Glutamatergic neuron (in vitro differentiated cells): ENCODE measurements around the gene SMAD3. TPM values are rescaled to one million over a fixed set of nuclear protein-coding genes. Genes with fewer than 3 reads are reported as not detected.

Experiments used
- DNase-seq: peaks from one replicate; pipeline ENCODE4 v3.0.0; 2022
- H3K27ac Mint-ChIP-seq: one replicate; pipeline ENCODE4 v1.8.0; 2020; ENCODE audit warnings: mild to moderate bottlenecking, mixed read lengths, inconsistent platforms; ENCODE audit not compliant: unreplicated experiment
- H3K27me3 Mint-ChIP-seq: one replicate; pipeline ENCODE4 v1.8.0; 2020; ENCODE audit warnings: mild to moderate bottlenecking, moderate library complexity, mixed read lengths, inconsistent platforms; ENCODE audit not compliant: unreplicated experiment
- H3K36me3 Mint-ChIP-seq: one replicate; pipeline ENCODE4 v1.8.0; 2020; ENCODE audit warnings: mild to moderate bottlenecking, mixed read lengths, inconsistent platforms; ENCODE audit not compliant: unreplicated experiment
- H3K4me1 Mint-ChIP-seq: one replicate; pipeline ENCODE4 v1.8.0; 2020; ENCODE audit warnings: mild to moderate bottlenecking, low read depth, mixed read lengths, inconsistent platforms; ENCODE audit not compliant: unreplicated experiment
- H3K4me3 Mint-ChIP-seq: one replicate; pipeline ENCODE4 v1.8.0; 2020; ENCODE audit warnings: mild to moderate bottlenecking, mixed read lengths, inconsistent platforms; ENCODE audit not compliant: unreplicated experiment
- H3K9me3 Mint-ChIP-seq: one replicate; pipeline ENCODE4 v1.8.0; 2020; ENCODE audit warnings: mild to moderate bottlenecking, moderate library complexity, mixed read lengths, inconsistent platforms; ENCODE audit not compliant: unreplicated experiment
- total RNA-seq: library from RNA; stranded (reverse); fragmentation: NEBNext Ultra II Directional; extraction: Animal tissue kit (Norgen Biotek cat#: 25700); gene quantifications from one replicate; pipeline ENCODE4 v1.2.1, GENCODE V29; 2021; ENCODE audit not compliant: unreplicated experiment
- TF ChIP-seq, protein P1 (sequence below): fragments of 200-600 bp; sonication (generic); IDR thresholded peaks from one replicate; pipeline ENCODE4 v1.5.0; 2021; ENCODE audit not compliant: partially characterized antibody, unreplicated experiment

SMAD3 gene
- total RNA-seq, 1 donor from 2014 or later, result 5.0 TPM

DNA sequence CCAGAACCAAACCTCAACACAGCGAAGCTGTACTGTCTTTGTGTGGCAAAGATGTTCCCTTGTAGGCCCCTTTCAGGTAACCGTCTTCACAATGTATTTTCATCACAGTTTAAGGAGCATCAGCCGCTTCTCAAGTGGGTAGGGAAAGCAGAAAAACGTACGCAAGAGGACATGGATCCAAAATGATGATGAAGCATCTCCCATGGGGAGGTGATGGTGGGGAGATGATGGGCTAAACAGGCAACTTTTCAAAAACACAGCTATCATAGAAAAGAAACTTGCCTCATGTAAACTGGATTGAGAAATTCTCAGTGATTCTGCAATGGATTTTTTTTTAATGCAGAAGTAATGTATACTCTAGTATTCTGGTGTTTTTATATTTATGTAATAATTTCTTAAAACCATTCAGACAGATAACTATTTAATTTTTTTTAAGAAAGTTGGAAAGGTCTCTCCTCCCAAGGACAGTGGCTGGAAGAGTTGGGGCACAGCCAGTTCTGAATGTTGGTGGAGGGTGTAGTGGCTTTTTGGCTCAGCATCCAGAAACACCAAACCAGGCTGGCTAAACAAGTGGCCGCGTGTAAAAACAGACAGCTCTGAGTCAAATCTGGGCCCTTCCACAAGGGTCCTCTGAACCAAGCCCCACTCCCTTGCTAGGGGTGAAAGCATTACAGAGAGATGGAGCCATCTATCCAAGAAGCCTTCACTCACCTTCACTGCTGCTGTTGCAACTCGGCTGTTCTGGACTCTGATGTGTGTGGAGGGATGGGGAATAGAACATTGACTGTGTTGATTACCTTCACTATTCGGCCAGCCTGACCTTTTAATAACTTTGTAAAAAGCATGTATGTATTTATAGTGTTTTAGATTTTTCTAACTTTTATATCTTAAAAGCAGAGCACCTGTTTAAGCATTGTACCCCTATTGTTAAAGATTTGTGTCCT is 129.0 kb downstream of the SMAD3 start:
- DNase-seq, result no peak
- Mint-ChIP-seq H3K27ac (no peak overlapping the region), H3K4me1 (no peaks in the 10 kb centered on the region)

DNA sequence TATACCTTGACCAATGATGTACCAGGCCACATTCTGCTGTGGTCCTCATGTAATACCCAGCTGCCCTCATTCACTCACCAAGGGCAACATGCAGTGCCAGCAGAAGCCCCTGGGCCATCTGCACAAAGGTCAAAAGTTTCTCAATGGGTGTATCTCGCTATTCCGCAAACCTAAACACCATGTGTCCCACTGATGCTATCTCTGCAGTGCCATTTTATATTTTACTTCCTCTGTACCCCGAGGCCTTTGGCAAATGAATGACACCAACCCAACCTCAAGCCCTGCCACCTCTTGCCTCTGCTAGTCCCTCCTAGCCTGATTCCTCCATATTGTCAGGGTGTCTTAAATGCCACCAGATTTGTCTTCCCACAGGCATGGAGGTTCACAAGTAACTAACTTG is 129.9 kb downstream of the SMAD3 start:
- TF ChIP-seq, protein P1, sequence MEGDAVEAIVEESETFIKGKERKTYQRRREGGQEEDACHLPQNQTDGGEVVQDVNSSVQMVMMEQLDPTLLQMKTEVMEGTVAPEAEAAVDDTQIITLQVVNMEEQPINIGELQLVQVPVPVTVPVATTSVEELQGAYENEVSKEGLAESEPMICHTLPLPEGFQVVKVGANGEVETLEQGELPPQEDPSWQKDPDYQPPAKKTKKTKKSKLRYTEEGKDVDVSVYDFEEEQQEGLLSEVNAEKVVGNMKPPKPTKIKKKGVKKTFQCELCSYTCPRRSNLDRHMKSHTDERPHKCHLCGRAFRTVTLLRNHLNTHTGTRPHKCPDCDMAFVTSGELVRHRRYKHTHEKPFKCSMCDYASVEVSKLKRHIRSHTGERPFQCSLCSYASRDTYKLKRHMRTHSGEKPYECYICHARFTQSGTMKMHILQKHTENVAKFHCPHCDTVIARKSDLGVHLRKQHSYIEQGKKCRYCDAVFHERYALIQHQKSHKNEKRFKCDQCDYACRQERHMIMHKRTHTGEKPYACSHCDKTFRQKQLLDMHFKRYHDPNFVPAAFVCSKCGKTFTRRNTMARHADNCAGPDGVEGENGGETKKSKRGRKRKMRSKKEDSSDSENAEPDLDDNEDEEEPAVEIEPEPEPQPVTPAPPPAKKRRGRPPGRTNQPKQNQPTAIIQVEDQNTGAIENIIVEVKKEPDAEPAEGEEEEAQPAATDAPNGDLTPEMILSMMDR, result no peak
- no peaks in the 10 kb centered on the region for H3K4me1 Mint-ChIP-seq
- H3K4me3 Mint-ChIP-seq, result no peak overlapping the region
- H3K27me3 Mint-ChIP-seq, result peaks cover 2% of the 10 kb centered on the region
- DNase-seq, result no peak
- H3K36me3 Mint-ChIP-seq, result peaks cover 13% of the 10 kb centered on the region
- peaks cover 6% of the 10 kb centered on the region for H3K9me3 Mint-ChIP-seq
- no peak overlapping the region for H3K27ac Mint-ChIP-seq

More for the DNA sequence above, 129.0 kb downstream of the SMAD3 start:
- peaks cover 13% of the 10 kb centered on the region for H3K36me3 Mint-ChIP-seq
- no peak overlapping the region for H3K4me3 Mint-ChIP-seq
- peaks cover 2% of the 10 kb centered on the region for H3K27me3 Mint-ChIP-seq
- H3K9me3 Mint-ChIP-seq, result peaks cover 6% of the 10 kb centered on the region
- TF ChIP-seq, protein P1, result no peak

DNA sequence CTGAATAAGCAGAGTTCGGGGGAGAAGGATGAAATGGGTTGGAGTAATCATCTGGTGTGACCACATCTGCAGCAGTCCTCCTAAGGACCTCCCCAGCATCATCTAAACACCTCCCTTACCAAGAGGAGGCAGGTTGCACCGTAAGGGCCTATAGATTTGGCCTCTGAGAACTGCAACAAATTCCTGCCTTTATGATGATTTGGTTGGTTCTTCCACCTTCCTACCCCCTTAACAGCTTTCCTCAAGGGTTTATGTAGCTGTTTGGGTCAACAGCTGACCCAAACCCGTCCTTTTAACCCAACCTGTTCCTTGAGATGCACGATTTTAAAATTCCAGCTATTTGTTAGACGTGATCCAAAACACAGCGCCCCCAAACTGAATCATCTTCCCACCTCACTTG is 130.8 kb downstream of the SMAD3 start:
- Mint-ChIP-seq H3K4me3 (no peak overlapping the region), H3K27ac (no peak overlapping the region), H3K27me3 (peaks cover 2% of the 10 kb centered on the region), H3K4me1 (peaks cover 3% of the 10 kb centered on the region), H3K9me3 (peaks cover 6% of the 10 kb centered on the region), H3K36me3 (peaks cover 13% of the 10 kb centered on the region)
- TF ChIP-seq, protein P1, result no peak
- DNase-seq, result no peak

DNA sequence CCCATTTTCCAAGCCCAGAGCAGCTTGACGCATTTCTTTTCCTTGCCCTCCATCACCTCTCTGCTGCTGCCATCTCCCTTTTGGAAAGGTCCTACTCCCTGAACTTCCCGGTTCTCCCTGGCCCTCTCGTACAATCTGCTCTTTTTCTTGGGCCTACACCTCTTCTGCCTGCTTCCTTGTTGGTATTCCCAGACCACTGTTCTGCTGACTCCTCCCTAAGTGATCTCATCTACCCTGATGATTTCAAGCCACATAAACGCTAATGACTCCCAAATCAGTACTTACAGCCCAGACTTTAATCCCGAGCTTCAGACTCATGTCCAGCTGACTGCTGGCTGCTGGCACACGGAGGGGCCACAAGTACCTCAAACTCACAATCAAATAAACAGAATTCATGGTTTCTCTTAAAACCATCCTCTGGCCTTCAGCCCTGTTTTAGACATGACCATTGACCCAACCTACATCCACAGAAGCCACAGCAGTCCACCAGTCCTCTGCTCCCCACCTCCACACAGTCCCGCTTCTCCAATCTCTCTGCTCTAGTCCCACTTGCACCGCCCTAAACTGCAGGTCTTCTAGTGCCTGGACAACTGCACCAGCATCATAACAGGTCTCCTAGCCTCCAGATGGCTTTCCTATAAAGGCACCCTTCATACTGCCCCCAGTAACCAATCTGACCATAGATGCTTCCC is 131.4 kb downstream of the SMAD3 start:
- H3K4me1 Mint-ChIP-seq, result peaks cover 5% of the 10 kb centered on the region
- no peak overlapping the region for H3K27ac Mint-ChIP-seq
- peaks cover 13% of the 10 kb centered on the region for H3K36me3 Mint-ChIP-seq
- peaks cover 2% of the 10 kb centered on the region for H3K27me3 Mint-ChIP-seq
- H3K9me3 Mint-ChIP-seq, result peaks cover 6% of the 10 kb centered on the region
- TF ChIP-seq, protein P1, result no peak
- H3K4me3 Mint-ChIP-seq, result no peak overlapping the region
- no peak for DNase-seq

DNA sequence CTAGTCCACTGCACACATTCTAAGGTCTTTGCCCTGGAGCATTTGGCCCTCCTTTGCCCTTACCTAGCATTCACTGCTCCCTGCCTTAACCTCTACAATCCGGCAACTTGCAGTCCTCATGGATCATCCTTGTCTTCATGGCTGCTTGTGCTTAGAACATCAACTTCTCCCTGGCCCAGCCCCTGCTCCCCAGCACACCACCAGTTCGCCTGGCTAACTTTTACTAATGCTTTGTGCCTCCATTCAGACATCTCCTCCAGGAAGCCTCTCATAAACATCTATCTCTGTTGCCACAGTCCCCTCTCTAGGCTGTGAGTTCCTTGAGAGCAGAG is 131.9 kb downstream of the SMAD3 start:
- Mint-ChIP-seq H3K36me3 (peaks cover 13% of the 10 kb centered on the region), H3K9me3 (peaks cover 6% of the 10 kb centered on the region), H3K4me1 (peaks cover 5% of the 10 kb centered on the region), H3K4me3 (no peak overlapping the region), H3K27ac (no peak overlapping the region), H3K27me3 (peaks cover 2% of the 10 kb centered on the region)
- TF ChIP-seq, protein P1, result no peak
- DNase-seq, result no peak
